GM23248 (cell line): ENCODE data around the gene NOXA1. TPM values are rescaled to one million over a fixed set of nuclear protein-coding genes. Genes with fewer than 3 reads are reported as not detected.

Experiments used
- DNase-seq: peaks from one replicate; pipeline ENCODE4 v3.0.0-alpha.2; 2015
- H2AFZ ChIP-seq: fragments of 200-600 bp; sonication (generic); 2 replicates; pipeline ENCODE4 v1.6.1; 2016; ENCODE audit warnings: antibody characterized with exemption
- H3F3A ChIP-seq: fragments of 200-600 bp; sonication (generic); 2 replicates; pipeline ENCODE4 v1.6.1; 2016; ENCODE audit warnings: mild to moderate bottlenecking, antibody characterized with exemption, mixed run types; ENCODE audit not compliant: insufficient read depth
- H3K27ac ChIP-seq: fragments of 200-600 bp; sonication (generic); 2 replicates; pipeline ENCODE4 v1.5.1; 2016; ENCODE audit warnings: mild to moderate bottlenecking
- H3K27me3 ChIP-seq: fragments of 200-600 bp; sonication (generic); replicated peaks from 2 replicates; pipeline ENCODE4 v1.6.1; 2016; ENCODE audit warnings: mild to moderate bottlenecking; ENCODE audit not compliant: insufficient read depth
- H3K36me3 ChIP-seq: fragments of 200-600 bp; sonication (generic); 2 replicates; pipeline ENCODE4 v1.6.1; 2016; ENCODE audit warnings: low read depth, mild to moderate bottlenecking
- H3K4me1 ChIP-seq: fragments of 200-600 bp; sonication (generic); 2 replicates; pipeline ENCODE4 v1.6.1; 2016; ENCODE audit warnings: mild to moderate bottlenecking; ENCODE audit not compliant: insufficient read depth
- H3K4me2 ChIP-seq: fragments of 200-600 bp; sonication (generic); one replicate; pipeline ENCODE4 v1.6.1; 2016; ENCODE audit warnings: mild to moderate bottlenecking; ENCODE audit not compliant: unreplicated experiment
- H3K4me3 ChIP-seq: fragments of 200-600 bp; sonication (generic); 2 replicates; pipeline ENCODE4 v1.5.1; 2016; ENCODE audit warnings: mild to moderate bottlenecking
- H3K79me2 ChIP-seq: fragments of 200-600 bp; sonication (generic); 2 replicates; pipeline ENCODE4 v1.6.1; 2016; ENCODE audit warnings: mild to moderate bottlenecking; ENCODE audit not compliant: insufficient read depth
- H3K9ac ChIP-seq: fragments of 200-600 bp; sonication (generic); 2 replicates; pipeline ENCODE4 v1.6.1; 2016; ENCODE audit warnings: mild to moderate bottlenecking
- H3K9me2 ChIP-seq: fragments of 200-600 bp; sonication (generic); 2 replicates; pipeline ENCODE4 v1.6.1; 2016; ENCODE audit warnings: mixed run types, mild to moderate bottlenecking, moderate library complexity; ENCODE audit not compliant: insufficient read depth
- H3K9me3 ChIP-seq: fragments of 200-600 bp; sonication (generic); one replicate; pipeline ENCODE4 v1.6.1; 2017; ENCODE audit warnings: low read depth
- H4K20me1 ChIP-seq: fragments of 200-600 bp; sonication (generic); 2 replicates; pipeline ENCODE4 v1.6.0; 2016; ENCODE audit not compliant: insufficient read depth
- EZH2 ChIP-seq: fragments of 200-600 bp; sonication (generic); IDR thresholded peaks from 2 replicates; pipeline ENCODE4 v1.6.1; 2018; ENCODE audit warnings: antibody characterized with exemption, mild to moderate bottlenecking; ENCODE audit not compliant: insufficient read depth, poor library complexity, severe bottlenecking
- EZH2phosphoT487 ChIP-seq: fragments of 200-600 bp; sonication (generic); IDR thresholded peaks from 2 replicates; pipeline ENCODE4 v1.6.1; 2018; ENCODE audit warnings: antibody characterized with exemption, moderate library complexity, mild to moderate bottlenecking, low read depth; ENCODE audit not compliant: insufficient read depth
- WGBS, 2 experiments: methylation state at CpG; one replicate each; pipeline ENCODE4 v1.1.6; 2015 to 2017; ENCODE audit warnings: low lambda C conversion rate in 2 of 2, low coverage in 1 of 2; ENCODE audit errors: missing lambda C conversion rate in 2 of 2; 5-methylcytosine and 5-hydroxymethylcytosine counted together
- in situ Hi-C: fragments of 300-500 bp; cut with MboI; formaldehyde crosslinking; loops from 2 replicates; pipeline ENCODE4 v1.15.0; 2020
- polyA plus RNA-seq: library from polyadenylated mRNA; unstranded; fragments of >200 nt; fragmentation: Nextera tagmentation; extraction: Ambion mirVana; gene quantifications from 2 replicates; pipeline ENCODE4 v1.2.1, GENCODE V29; 2016
- total RNA-seq: library from RNA; depleted of rRNA; stranded (reverse); fragments of >200 nt; shearing (Covaris generic); gene quantifications from 2 replicates; pipeline ENCODE4 v1.2.3, GENCODE V29; 2014

The NOXA1 gene
- total and polyA plus RNA-seq, 2 experiments from 2014 or later, result 0.32 to 0.39 TPM

GRCh38 chr9:137380171-137380570 lies 43.0 kb upstream of the NOXA1 start:
- no peak overlapping the region for H3K9ac ChIP-seq
- no peaks in the 10 kb centered on the region for H3K9me3 ChIP-seq
- H3K36me3 ChIP-seq, result no peaks in the 10 kb centered on the region
- in situ Hi-C loops, result no loop called here
- H3K4me2 ChIP-seq, result no peak overlapping the region
- no peak for TF ChIP-seq EZH2
- no peak for TF ChIP-seq EZH2phosphoT487
- no peaks in the 10 kb centered on the region for H4K20me1 ChIP-seq
- H2AFZ ChIP-seq, result no peak overlapping the region
- H3K27me3 ChIP-seq, result no peaks in the 10 kb centered on the region
- no peaks in the 10 kb centered on the region for H3K4me1 ChIP-seq
- no peak for DNase-seq
- WGBS, 2 experiments, result 73 to 95% methylated on average over 3 to 16 of the region's 16 CpGs
- no peaks in the 10 kb centered on the region for H3K79me2 ChIP-seq
- H3F3A ChIP-seq, result no peaks in the 10 kb centered on the region
- no peak overlapping the region for H3K27ac ChIP-seq
- no peaks in the 10 kb centered on the region for H3K9me2 ChIP-seq
- no peak overlapping the region for H3K4me3 ChIP-seq

- Histone ChIP-seq H3K4me3 (no peak overlapping the region), H3F3A (no peaks in the 10 kb centered on the region), H3K9me2 (no peaks in the 10 kb centered on the region), H4K20me1 (no peaks in the 10 kb centered on the region), H3K79me2 (no peaks in the 10 kb centered on the region), H3K36me3 (no peaks in the 10 kb centered on the region), H2AFZ (no peak overlapping the region), H3K9ac (no peak overlapping the region), H3K4me2 (no peak overlapping the region), H3K9me3 (no peaks in the 10 kb centered on the region), H3K27ac (no peak overlapping the region), H3K27me3 (no peaks in the 10 kb centered on the region), H3K4me1 (no peaks in the 10 kb centered on the region)
- no peak for DNase-seq
- WGBS, 2 experiments, result 60 to 62% methylated on average over 7 of the region's 7 CpGs
- no peak for TF ChIP-seq EZH2
- TF ChIP-seq EZH2phosphoT487, result no peak
- in situ Hi-C loops, result no loop called here
Measured at GRCh38 chr9:137380606-137381005, 42.6 kb upstream of the NOXA1 start.

DNA sequence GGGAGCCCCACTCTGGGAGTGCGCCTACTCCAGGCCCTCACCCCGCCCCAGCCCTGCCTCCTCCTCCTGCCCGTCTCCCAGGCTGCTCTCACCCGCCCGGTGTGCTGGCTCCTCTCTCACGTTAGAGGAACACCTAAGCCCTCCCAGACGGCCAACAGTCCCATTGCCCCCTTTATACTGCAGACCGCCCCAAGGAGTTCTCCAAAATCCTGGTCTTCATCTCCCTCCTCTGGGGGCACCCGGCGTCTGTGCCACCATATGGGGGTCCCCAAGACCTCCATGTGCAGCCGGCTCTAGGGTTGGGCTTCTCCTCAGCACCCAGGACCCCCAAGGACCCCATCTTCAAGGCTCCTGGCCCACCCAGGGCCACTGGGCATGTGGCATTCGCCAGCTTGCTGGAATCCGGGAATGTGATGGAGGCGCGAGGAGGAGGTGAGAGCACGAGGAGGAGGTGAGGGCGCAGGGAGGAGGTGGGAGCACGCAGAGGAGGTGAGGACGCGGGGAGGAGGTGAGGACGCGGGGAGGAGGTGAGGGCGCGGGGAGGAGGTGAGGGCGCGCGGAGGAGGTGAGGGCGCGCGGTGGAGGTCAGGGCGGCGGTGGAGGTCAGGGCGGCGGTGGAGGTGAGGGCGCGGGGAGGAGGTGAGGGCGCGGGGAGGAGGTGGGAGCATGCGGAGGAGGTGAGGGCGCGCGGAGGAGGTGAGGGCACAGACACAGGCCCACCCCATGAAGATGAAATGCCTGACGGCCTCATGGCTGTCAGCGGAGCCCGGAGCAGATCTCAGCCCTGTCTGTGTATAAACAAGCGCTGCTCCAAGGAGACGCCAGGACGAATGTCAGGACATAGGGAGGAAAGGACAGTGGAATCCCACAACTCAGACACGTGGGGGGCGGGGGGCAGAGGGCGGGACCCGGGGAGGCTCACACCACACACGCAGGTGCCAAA lies 41.4 kb upstream of the NOXA1 start:
- no peaks in the 10 kb centered on the region for H3K9me2 ChIP-seq
- H3K4me3 ChIP-seq, result no peak overlapping the region
- no peaks in the 10 kb centered on the region for H3F3A ChIP-seq
- TF ChIP-seq EZH2 (no peak), EZH2phosphoT487 (no peak)
- no peak overlapping the region for H3K9ac ChIP-seq
- H2AFZ ChIP-seq, result no peak overlapping the region
- H3K4me2 ChIP-seq, result no peak overlapping the region
- no peaks in the 10 kb centered on the region for H3K27me3 ChIP-seq
- no peaks in the 10 kb centered on the region for H3K79me2 ChIP-seq
- in situ Hi-C loops, result no loop called here
- H3K9me3 ChIP-seq, result no peaks in the 10 kb centered on the region
- no peaks in the 10 kb centered on the region for H3K4me1 ChIP-seq
- no peaks in the 10 kb centered on the region for H3K36me3 ChIP-seq
- H3K27ac ChIP-seq, result no peak overlapping the region
- no peaks in the 10 kb centered on the region for H4K20me1 ChIP-seq
- DNase-seq, result no peak
- 87 to 88% methylated on average over 18 to 53 of the region's 53 CpGs for WGBS, 2 experiments

GRCh38 chr9:137382444-137383080 lies 40.6 kb upstream of the NOXA1 start:
- H2AFZ ChIP-seq, result no peak overlapping the region
- in situ Hi-C loops, result no loop called here
- H3K4me3 ChIP-seq, result no peak overlapping the region
- no peaks in the 10 kb centered on the region for H4K20me1 ChIP-seq
- WGBS, 2 experiments, result 83% methylated on average over 11 to 23 of the region's 25 CpGs
- H3K27ac ChIP-seq, result no peak overlapping the region
- no peaks in the 10 kb centered on the region for H3K9me3 ChIP-seq
- H3K36me3 ChIP-seq, result no peaks in the 10 kb centered on the region
- H3K9me2 ChIP-seq, result no peaks in the 10 kb centered on the region
- no peaks in the 10 kb centered on the region for H3K27me3 ChIP-seq
- H3K4me2 ChIP-seq, result no peak overlapping the region
- no peaks in the 10 kb centered on the region for H3K79me2 ChIP-seq
- no peak for TF ChIP-seq EZH2
- no peak for TF ChIP-seq EZH2phosphoT487
- no peaks in the 10 kb centered on the region for H3F3A ChIP-seq
- H3K9ac ChIP-seq, result no peak overlapping the region
- H3K4me1 ChIP-seq, result no peaks in the 10 kb centered on the region
- no peak for DNase-seq
